ENCODE measurements around the gene MAML1.
"Not testable (repeated sequence)": the region's sequence is repeated elsewhere in the genome, so short reads cannot be mapped to it uniquely, and the experiment has no call there.

Gene MAML1

DNA sequence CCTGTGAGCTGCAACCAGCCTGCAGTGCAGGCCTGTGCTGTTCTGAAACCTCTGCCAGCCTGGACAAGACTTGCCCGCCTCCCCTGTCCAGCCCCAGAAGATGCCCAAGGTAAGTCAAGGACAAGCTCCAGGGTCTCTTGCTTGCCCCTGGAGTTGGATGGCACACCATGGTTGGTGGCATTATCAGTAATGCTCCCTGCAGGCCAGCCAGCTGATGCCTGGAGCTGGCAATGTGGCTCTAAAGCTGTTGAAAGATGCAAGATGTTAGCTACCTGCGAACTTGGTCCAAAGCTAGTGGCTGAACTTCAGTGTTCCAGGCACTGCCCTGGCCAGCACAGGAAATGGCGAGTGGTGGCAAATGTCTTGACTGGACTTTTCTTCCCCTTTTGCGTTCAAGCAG lies 47.2 kb downstream of the MAML1 start:
- H3K36me3 ChIP-seq: peaks cover 27% of the 10 kb centered on the region
- no peaks in the 10 kb centered on the region for H3K27me3 ChIP-seq
- DNase-seq: no peak
- H3K4me1 ChIP-seq: no peaks in the 10 kb centered on the region
- H3K4me3 ChIP-seq (ENCODE audit: low read depth, low read length): no peak overlapping the region
- TF ChIP-seq, protein P1, sequence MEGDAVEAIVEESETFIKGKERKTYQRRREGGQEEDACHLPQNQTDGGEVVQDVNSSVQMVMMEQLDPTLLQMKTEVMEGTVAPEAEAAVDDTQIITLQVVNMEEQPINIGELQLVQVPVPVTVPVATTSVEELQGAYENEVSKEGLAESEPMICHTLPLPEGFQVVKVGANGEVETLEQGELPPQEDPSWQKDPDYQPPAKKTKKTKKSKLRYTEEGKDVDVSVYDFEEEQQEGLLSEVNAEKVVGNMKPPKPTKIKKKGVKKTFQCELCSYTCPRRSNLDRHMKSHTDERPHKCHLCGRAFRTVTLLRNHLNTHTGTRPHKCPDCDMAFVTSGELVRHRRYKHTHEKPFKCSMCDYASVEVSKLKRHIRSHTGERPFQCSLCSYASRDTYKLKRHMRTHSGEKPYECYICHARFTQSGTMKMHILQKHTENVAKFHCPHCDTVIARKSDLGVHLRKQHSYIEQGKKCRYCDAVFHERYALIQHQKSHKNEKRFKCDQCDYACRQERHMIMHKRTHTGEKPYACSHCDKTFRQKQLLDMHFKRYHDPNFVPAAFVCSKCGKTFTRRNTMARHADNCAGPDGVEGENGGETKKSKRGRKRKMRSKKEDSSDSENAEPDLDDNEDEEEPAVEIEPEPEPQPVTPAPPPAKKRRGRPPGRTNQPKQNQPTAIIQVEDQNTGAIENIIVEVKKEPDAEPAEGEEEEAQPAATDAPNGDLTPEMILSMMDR (IDR thresholded peaks at IDR 0.05; ENCODE audit: low read depth, low read length): no peak
- H3K9me3 ChIP-seq: no peaks in the 10 kb centered on the region

DNA sequence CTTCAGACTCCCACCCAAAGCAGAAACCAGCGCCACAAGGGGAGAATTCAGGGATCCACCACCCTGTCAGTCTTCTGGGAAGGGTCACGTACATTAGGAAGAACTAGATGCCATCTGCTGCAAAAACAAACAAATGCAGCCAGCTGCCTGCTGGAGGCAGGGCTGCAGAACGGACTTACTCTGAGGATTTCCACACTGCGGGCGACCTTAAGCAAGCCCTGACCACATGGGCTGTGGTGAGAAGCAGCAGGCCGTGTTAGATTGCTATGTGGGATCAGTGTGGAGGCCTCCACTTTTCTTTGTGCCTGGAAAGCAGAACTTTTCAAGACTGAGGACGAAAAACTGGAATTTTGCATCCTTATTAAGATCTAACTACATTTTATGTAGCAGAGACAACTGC lies 47.7 kb downstream of the MAML1 start:
- no peaks in the 10 kb centered on the region for H3K27me3 ChIP-seq
- no peaks in the 10 kb centered on the region for H3K9me3 ChIP-seq
- H3K4me1 ChIP-seq: no peaks in the 10 kb centered on the region
- H3K4me3 ChIP-seq (ENCODE audit: low read depth, low read length): no peak overlapping the region
- peaks cover 24% of the 10 kb centered on the region for H3K36me3 ChIP-seq
- no peak for DNase-seq
- TF ChIP-seq, protein P1 (IDR thresholded peaks at IDR 0.05; ENCODE audit: low read depth, low read length): no peak

DNA sequence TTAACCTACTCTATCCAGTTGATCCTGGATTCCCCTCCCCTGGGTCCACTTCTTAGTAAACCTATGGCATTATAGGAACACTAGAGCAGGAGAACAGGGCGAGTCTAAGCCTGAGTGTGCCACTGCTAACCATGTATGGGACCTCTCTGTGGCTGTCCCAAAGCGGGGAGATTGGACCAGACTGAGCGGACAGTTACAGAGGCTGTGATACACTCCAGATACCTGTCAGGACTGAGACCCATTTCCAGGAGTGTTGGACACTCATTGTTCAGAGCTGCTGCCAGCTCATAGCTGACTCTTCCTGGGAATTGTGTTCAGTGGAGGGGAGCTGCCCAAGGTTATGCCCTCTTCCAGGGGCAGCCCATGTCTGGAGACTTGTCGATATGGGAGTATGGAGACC lies 49.2 kb downstream of the MAML1 start:
- TF ChIP-seq, protein P1 (IDR thresholded peaks at IDR 0.05; ENCODE audit: low read depth, low read length): no peak
- H3K36me3 ChIP-seq: peaks cover 16% of the 10 kb centered on the region; the same call in 1 of the 2 replicates

DNA sequence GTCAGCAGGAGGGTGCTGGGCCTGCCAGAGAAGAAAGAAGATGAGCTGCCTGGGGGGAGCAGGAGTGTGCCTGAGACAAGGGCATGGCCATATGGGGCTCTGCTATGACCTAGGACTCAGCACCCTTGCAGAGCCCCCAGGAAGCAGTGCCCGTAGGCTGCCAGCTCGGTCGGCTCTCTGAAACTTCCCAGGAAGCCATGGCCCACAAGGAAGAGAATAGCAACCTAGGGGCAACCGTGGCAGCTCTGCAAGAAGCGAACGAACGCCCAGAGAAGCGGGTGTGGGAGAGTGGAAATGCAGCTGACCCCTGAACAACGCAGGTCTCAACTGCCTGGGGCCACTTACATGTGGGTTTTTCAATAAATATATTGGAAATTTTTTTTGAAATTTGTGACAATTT lies 50.5 kb downstream of the MAML1 start:
- Histone ChIP-seq H3K4me3 (ENCODE audit: low read depth, low read length) (no peak overlapping the region), H3K9me3 (no peaks in the 10 kb centered on the region), H3K27me3 (no peaks in the 10 kb centered on the region), H3K4me1 (no peaks in the 10 kb centered on the region), H3K36me3 (peaks cover 11% of the 10 kb centered on the region; the same call in 1 of the 2 replicates)
- DNase-seq: no peak
- TF ChIP-seq, protein P1 (IDR thresholded peaks at IDR 0.05; ENCODE audit: low read depth, low read length): no peak

More for the DNA sequence above, 49.2 kb downstream of the MAML1 start:
- Histone ChIP-seq H3K4me3 (ENCODE audit: low read depth, low read length) (no peak overlapping the region), H3K27me3 (no peaks in the 10 kb centered on the region), H3K9me3 (no peaks in the 10 kb centered on the region), H3K4me1 (no peaks in the 10 kb centered on the region)
- DNase-seq: no peak

DNA sequence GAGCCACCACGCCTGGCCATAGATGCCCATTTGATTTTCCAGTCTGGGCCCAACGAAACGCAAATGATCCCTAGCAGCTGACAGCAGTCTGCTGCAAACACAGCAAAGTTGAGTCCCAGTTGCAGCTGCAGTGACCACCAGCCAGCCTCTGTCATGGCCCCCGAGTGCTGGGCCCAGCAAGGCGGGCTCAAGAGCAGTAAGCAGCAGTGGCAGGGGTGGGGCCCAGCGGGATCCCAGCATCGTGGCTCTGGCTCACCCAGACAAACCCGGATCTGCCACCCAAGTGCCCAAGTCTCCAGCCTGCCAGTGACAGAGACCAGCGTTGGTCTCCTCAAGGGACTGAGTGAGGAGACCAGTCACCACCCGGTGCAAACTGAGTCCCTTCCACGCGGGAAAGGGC lies 54.2 kb downstream of the MAML1 start:
- TF ChIP-seq, protein P1 (IDR thresholded peaks at IDR 0.05; ENCODE audit: low read depth, low read length): no peak

DNA sequence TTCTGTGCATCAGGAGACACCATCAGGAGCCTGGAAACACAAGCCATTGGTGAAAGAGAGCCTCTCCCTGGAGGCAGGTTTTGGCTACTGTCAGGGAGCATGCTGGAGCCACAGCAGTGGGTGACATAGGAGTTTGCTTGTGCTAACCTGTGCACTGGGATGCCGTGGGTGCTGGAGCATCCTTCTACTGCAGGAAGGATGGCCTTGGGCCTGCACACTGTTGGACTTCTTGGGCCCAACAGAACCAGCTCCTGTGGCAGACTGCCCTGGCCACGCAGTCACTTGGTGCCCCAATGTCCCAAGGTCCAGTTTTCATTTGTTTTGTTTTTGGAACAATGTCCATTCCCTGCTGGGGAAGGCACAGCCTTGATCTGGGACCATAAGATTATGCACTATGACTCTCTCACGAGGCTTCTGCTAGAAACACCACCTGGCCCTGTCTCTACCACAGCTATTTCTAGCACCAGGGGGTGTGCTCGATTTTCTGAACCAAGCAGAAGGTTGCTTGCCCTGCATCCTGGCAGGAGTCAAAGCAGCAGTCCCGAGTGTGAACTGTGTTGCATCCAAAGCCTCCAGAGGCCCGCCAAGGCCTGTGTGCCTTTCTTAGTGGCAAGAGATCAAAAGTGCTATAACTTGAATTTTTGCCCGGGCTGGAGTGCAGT lies 55.7 kb downstream of the MAML1 start:
- Histone ChIP-seq H3K36me3 (no peaks in the 10 kb centered on the region; the same call in 1 of the 2 replicates), H3K4me3 (ENCODE audit: low read depth, low read length) (no peak overlapping the region), H3K9me3 (no peaks in the 10 kb centered on the region), H3K27me3 (no peaks in the 10 kb centered on the region), H3K4me1 (no peaks in the 10 kb centered on the region)
- TF ChIP-seq, protein P1 (IDR thresholded peaks at IDR 0.05; ENCODE audit: low read depth, low read length): no peak
- no peak for DNase-seq

More for the DNA sequence above, 54.2 kb downstream of the MAML1 start:
- no peaks in the 10 kb centered on the region; the same call in 1 of the 2 replicates for H3K36me3 ChIP-seq
- H3K4me3 ChIP-seq (ENCODE audit: low read depth, low read length): no peak overlapping the region
- no peaks in the 10 kb centered on the region for H3K27me3 ChIP-seq
- H3K9me3 ChIP-seq: no peaks in the 10 kb centered on the region
- no peaks in the 10 kb centered on the region for H3K4me1 ChIP-seq
- DNase-seq: no peak

DNA sequence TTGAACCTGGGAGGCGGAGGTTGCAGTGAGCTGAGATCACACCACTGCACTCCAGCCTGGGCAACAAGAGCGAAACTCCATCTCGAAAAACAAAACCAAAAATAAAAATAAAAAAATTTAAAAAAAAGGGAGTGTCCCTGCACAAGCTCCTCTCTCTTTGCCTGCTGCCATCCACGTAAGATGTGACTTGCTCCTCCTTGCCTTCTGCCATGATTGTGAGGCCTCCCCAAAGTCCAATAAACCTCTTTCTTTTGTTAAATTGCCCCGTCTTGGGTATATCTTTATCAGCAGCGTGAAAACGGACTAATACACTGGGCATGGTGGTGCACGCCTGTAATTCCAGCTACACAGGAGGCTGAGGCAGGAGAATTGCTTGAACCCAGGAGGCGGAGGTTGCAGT lies 56.7 kb downstream of the MAML1 start:
- not testable (repeated sequence) for H3K4me1 ChIP-seq; H3K9me3 ChIP-seq; H3K4me3 ChIP-seq (ENCODE audit: low read depth, low read length); DNase-seq; H3K27me3 ChIP-seq; H3K36me3 ChIP-seq

All from BE2C (cell line).